ENCODE measurements around the gene JSRP1.

The JSRP1 gene

DNA sequence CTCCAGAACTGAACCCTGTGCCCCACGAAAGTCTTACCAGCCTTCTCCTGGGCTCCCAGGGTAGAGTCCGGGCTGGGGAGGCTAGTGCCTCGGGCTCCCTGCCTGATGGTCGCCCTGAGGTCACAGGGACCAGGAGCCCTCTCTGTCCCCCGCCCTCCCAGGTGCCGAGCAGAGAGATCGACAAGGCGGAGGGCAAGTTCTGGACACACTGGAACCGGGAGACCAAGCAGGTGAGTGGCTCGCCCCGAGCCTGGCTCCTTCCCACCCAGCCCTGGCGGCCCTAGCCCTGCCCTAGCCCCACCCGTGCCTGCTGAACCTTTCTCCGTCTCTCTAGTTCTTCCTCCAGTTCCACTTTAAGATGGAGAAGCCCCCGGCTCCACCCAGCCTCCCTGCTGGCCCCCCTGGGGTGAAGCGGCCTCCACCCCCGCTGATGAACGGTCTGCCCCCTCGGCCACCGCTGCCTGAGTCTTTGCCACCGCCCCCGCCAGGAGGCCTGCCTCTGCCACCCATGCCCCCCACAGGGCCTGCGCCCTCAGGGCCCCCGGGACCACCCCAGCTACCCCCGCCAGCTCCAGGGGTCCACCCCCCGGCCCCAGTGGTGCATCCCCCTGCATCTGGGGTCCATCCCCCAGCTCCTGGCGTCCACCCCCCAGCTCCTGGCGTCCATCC, 8.7 kb downstream of the JSRP1 start:
- TF ChIP-seq, protein P1, sequence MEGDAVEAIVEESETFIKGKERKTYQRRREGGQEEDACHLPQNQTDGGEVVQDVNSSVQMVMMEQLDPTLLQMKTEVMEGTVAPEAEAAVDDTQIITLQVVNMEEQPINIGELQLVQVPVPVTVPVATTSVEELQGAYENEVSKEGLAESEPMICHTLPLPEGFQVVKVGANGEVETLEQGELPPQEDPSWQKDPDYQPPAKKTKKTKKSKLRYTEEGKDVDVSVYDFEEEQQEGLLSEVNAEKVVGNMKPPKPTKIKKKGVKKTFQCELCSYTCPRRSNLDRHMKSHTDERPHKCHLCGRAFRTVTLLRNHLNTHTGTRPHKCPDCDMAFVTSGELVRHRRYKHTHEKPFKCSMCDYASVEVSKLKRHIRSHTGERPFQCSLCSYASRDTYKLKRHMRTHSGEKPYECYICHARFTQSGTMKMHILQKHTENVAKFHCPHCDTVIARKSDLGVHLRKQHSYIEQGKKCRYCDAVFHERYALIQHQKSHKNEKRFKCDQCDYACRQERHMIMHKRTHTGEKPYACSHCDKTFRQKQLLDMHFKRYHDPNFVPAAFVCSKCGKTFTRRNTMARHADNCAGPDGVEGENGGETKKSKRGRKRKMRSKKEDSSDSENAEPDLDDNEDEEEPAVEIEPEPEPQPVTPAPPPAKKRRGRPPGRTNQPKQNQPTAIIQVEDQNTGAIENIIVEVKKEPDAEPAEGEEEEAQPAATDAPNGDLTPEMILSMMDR (conservative IDR thresholded peaks at IDR 0.05; ENCODE audit: low read length): no peak
- H3K4me3 ChIP-seq (ENCODE audit: low read length): no peak overlapping the region
- no peak for DNase-seq (ENCODE audit: low read depth)

DNA sequence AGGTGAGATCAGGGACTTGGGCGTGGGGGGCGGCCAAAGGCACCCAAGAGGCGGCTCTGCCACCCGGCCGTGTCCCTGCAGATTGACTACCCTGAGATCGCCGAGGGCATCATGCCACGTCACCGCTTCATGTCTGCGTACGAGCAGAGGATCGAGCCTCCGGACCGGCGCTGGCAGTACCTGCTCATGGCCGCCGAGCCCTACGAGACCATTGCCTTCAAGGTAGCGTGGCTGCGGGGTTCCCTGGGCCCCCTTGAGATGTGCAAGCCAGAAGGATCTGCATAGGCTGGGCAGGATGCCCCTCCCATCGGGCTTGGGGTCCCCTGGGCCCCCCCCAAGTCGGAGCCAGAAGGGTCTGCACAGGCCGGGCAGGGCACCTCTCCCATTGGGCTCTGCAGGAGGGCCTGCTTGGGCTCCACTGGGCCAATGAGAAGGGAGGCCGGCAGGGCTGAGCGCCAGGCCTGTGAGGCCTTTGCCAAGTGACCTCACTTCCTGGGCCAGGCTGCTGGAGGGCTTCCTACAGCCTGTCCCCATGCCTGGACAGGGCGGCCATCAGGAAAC, 9.3 kb downstream of the JSRP1 start:
- peak; percentile 36 for DNase-seq (ENCODE audit: low read depth)
- TF ChIP-seq, protein P1 (conservative IDR thresholded peaks at IDR 0.05; ENCODE audit: low read length): no peak
- no peak overlapping the region for H3K4me3 ChIP-seq (ENCODE audit: low read length)

DNA sequence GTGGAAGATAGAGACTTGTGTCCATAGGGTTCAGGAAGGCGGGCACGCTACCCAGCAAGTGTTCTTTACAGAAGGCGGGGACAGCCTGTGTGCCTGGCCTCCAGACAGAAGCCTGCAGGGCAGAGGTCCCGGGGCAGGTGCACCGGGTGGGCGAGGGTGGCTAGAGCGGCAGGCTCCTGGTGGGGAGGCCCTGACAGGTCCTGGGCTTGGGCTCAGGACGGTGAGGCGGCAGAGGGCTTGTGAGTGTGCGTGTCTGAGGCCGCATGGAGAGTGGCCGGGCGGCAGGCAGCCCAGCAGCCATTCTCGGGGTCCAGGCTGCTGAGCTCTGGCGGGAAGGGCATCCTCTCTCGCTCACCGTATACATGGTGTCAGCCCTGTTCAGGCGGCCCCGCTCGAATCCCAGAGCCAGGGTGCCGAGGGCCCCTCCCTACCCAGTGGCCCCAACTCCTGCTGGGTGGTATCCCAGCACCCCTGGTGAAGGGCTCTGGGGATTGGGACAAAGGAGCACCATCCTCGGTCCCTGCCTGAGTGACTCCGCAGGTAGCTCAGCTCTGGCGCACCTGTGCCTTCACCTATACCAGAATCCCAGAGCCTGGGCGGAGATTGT, 10.1 kb downstream of the JSRP1 start:
- no peak for DNase-seq (ENCODE audit: low read depth)
- no peak overlapping the region for H3K4me3 ChIP-seq (ENCODE audit: low read length)
- TF ChIP-seq, protein P1 (conservative IDR thresholded peaks at IDR 0.05; ENCODE audit: low read length): no peak

DNA sequence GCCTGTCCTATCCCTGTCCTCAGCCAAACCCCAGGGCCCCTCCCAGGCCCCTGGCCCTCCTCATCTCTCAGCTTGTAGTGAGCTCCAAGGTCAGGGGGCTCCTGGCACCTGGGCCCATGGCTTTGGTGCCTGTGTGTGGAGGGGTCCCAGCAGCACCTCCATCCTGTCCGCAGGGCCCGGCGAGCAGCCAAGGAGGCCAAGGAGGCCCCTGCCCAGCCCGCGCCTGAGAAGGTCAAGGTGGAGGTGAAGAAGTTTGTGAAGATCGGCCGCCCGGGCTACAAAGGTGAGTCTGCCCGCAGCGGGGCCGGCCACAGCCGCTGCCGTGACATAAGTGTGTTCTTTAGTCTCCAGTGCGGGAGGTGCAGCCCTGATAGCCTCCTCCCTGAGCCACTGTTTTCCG, 10.9 kb downstream of the JSRP1 start:
- H3K4me3 ChIP-seq (ENCODE audit: low read length): no peak overlapping the region
- TF ChIP-seq, protein P1 (conservative IDR thresholded peaks at IDR 0.05; ENCODE audit: low read length): no peak
- DNase-seq (ENCODE audit: low read depth): no peak

DNA sequence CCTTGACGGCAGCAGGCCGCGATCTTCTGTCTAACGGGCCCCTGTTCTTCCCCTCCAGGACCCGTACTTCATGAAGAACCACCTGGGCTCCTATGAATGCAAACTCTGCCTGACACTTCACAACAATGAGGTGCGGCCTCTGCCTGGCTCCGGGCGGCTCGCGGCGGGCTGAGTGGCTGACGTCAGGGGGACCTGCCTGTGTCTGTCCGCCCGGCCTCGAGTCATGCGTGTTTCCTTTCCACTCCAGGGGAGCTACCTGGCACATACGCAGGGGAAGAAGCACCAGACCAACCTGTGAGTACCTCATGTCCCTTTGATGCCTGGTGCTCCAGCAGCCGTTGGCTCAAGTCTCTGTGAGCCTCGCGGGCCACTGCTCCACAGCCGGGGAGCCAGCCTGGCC, 11.7 kb downstream of the JSRP1 start:
- TF ChIP-seq, protein P1 (conservative IDR thresholded peaks at IDR 0.05; ENCODE audit: low read length): no peak
- H3K4me3 ChIP-seq (ENCODE audit: low read length): no peak overlapping the region
- DNase-seq (ENCODE audit: low read depth): no peak

DNA sequence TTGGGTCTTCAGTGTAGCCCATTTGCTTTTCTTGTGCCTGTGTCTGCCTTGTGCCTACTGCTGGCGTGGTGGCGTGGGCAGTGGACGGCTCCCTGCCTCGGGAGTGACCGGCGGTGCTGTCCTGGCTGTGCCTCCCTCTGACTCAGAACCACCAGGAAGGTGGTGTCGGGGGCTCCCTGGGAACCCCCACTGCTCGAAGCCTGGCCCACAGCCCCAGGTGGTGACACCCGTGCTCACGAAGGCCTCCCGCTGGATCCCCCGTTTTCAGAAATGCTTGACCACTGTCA, 12.1 kb downstream of the JSRP1 start:
- DNase-seq (ENCODE audit: low read depth): no peak
- TF ChIP-seq, protein P1 (conservative IDR thresholded peaks at IDR 0.05; ENCODE audit: low read length): no peak
- no peak overlapping the region for H3K4me3 ChIP-seq (ENCODE audit: low read length)
